OCI-LY1 (cell line): ENCODE results near the gene DENND1B.

Experiments
- H2AFZ ChIP-seq: fragments of 200-600 bp; sonication (generic), shearing (Covaris generic); 2 replicates; pipeline ENCODE4 v1.6.0; 2014; ENCODE audit warnings: antibody characterized with exemption, mild to moderate bottlenecking, low read length
- H3F3A ChIP-seq: fragments of 200-600 bp; sonication (generic), shearing (Covaris generic); 2 replicates; pipeline ENCODE4 v1.6.0; 2014; ENCODE audit warnings: mild to moderate bottlenecking, antibody characterized with exemption, low read length, moderate library complexity; ENCODE audit not compliant: insufficient read depth
- H3K27ac ChIP-seq: fragments of 200-600 bp; sonication (generic); 2 replicates; pipeline ENCODE4 v1.5.1; 2014; ENCODE audit warnings: low read length, mixed run types, mild to moderate bottlenecking, low read depth; ENCODE audit not compliant: poor library complexity, severe bottlenecking
- H3K27me3 ChIP-seq: fragments of 200-600 bp; sonication (generic); 2 replicates; pipeline ENCODE4 v1.6.0; 2014; ENCODE audit warnings: antibody characterized with exemption, mild to moderate bottlenecking, low read length, moderate library complexity; ENCODE audit not compliant: insufficient read depth
- H3K36me3 ChIP-seq: fragments of 200-600 bp; sonication (generic); 2 replicates; pipeline ENCODE4 v1.6.1; 2014; ENCODE audit warnings: mild to moderate bottlenecking, antibody characterized with exemption, low read length, moderate library complexity, mixed read lengths; ENCODE audit not compliant: insufficient read depth
- H3K4me1 ChIP-seq: fragments of 200-600 bp; sonication (generic); 2 replicates; pipeline ENCODE4 v1.5.1; 2014; ENCODE audit warnings: mild to moderate bottlenecking, low read length, moderate library complexity; ENCODE audit not compliant: insufficient read depth, severe bottlenecking
- H3K4me2 ChIP-seq: fragments of 200-600 bp; sonication (generic), shearing (Covaris generic); 2 replicates; pipeline ENCODE4 v1.6.1; 2014; ENCODE audit warnings: low read length
- H3K4me3 ChIP-seq: fragments of 200-600 bp; sonication (generic); 2 replicates; pipeline ENCODE4 v1.5.1; 2014; ENCODE audit warnings: low read length, low read depth, mild to moderate bottlenecking, mixed read lengths; ENCODE audit not compliant: poor library complexity, severe bottlenecking
- H3K79me2 ChIP-seq: fragments of 200-600 bp; shearing (Covaris generic); 2 replicates; pipeline ENCODE4 v1.6.1; 2016; ENCODE audit warnings: mixed run types, low read length, mixed read lengths; ENCODE audit not compliant: insufficient read depth
- H3K9ac ChIP-seq: fragments of 200-600 bp; sonication (generic), shearing (Covaris generic); 2 replicates; pipeline ENCODE4 v1.6.1; 2014; ENCODE audit warnings: mild to moderate bottlenecking, low read length, mixed read lengths
- H3K9me2 ChIP-seq: fragments of 200-600 bp; sonication (generic), shearing (Covaris generic); 2 replicates; pipeline ENCODE4 v1.6.1; 2014; ENCODE audit warnings: low read depth, mild to moderate bottlenecking, low read length, mixed read lengths
- H3K9me3 ChIP-seq: fragments of 200-600 bp; shearing (Covaris generic); 2 replicates; pipeline ENCODE4 v1.6.1; 2014; ENCODE audit warnings: low read length, mixed read lengths
- H4K20me1 ChIP-seq: fragments of 200-600 bp; sonication (generic), shearing (Covaris generic); 2 replicates; pipeline ENCODE4 v1.6.0; 2016; ENCODE audit warnings: mild to moderate bottlenecking, low read length; ENCODE audit not compliant: insufficient read depth
- CTCF ChIP-seq: fragments of 200-600 bp; sonication (generic), shearing (Covaris generic); IDR thresholded peaks from 2 replicates; pipeline ENCODE4 v1.5.1; 2017; ENCODE audit warnings: mild to moderate bottlenecking, antibody characterized with exemption, low read length, moderate library complexity, mixed read lengths
- EZH2 ChIP-seq: fragments of 200-600 bp; sonication (generic), shearing (Covaris generic); IDR thresholded peaks from 2 replicates; pipeline ENCODE4 v1.8.0; 2017; ENCODE audit warnings: borderline replicate concordance, mixed run types, mild to moderate bottlenecking, antibody characterized with exemption, low read length, moderate library complexity, mixed read lengths

The DENND1B gene

GRCh38 chr1:197673292-197673691 lies 102.0 kb downstream of the DENND1B start:
- no peak overlapping the region for H3K4me2 ChIP-seq
- H3K9me2 ChIP-seq: no peaks in the 10 kb centered on the region
- H3K27me3 ChIP-seq: no peaks in the 10 kb centered on the region
- peaks cover 37% of the 10 kb centered on the region for H3K4me1 ChIP-seq
- no peaks in the 10 kb centered on the region; the same call in 1 of the 2 replicates for H3F3A ChIP-seq
- H3K9ac ChIP-seq: no peak overlapping the region
- H3K9me3 ChIP-seq: no peaks in the 10 kb centered on the region
- TF ChIP-seq CTCF (no peak), EZH2 (no peak)
- no peak overlapping the region for H2AFZ ChIP-seq
- no peaks in the 10 kb centered on the region for H3K36me3 ChIP-seq
- H3K27ac ChIP-seq: no peak overlapping the region
- H3K79me2 ChIP-seq: no peaks in the 10 kb centered on the region
- H3K4me3 ChIP-seq: no peak overlapping the region
- no peaks in the 10 kb centered on the region for H4K20me1 ChIP-seq

DNA sequence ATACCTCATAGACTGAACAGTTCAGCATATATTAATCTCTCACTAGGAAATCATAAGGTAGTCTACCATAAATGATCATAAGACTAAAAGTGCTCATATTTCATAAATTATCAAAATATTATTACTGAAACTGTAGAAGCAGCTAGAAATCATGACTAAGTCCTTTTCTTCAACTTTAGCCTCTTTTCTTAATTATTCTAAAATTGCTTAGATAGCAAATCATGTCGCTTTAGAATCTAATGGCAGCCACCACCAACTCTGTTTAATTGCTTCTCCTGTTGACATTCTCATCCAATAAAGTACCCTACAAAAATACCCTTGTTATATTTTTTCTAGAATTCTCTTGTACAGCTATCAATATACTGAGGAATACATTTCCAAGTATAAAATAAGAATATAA lies 102.9 kb downstream of the DENND1B start:
- H3K4me2 ChIP-seq: no peak overlapping the region
- H3K27ac ChIP-seq: no peak overlapping the region
- H3K36me3 ChIP-seq: no peaks in the 10 kb centered on the region
- peaks cover 32% of the 10 kb centered on the region for H3K4me1 ChIP-seq
- no peak overlapping the region for H2AFZ ChIP-seq
- H3K9me2 ChIP-seq: no peaks in the 10 kb centered on the region
- no peak overlapping the region for H3K4me3 ChIP-seq
- H3K79me2 ChIP-seq: no peaks in the 10 kb centered on the region
- no peaks in the 10 kb centered on the region for H3K27me3 ChIP-seq
- no peaks in the 10 kb centered on the region; the same call in 1 of the 2 replicates for H3F3A ChIP-seq
- no peaks in the 10 kb centered on the region for H4K20me1 ChIP-seq
- no peak for TF ChIP-seq CTCF
- TF ChIP-seq EZH2: no peak
- no peak overlapping the region for H3K9ac ChIP-seq
- no peaks in the 10 kb centered on the region for H3K9me3 ChIP-seq

GRCh38 chr1:197671920-197672319 lies 103.4 kb downstream of the DENND1B start:
- Histone ChIP-seq H3K4me2 (no peak overlapping the region), H3K4me3 (no peak overlapping the region), H3K4me1 (peaks cover 32% of the 10 kb centered on the region), H3F3A (no peaks in the 10 kb centered on the region; the same call in 1 of the 2 replicates), H3K9ac (no peak overlapping the region), H3K9me2 (no peaks in the 10 kb centered on the region), H3K36me3 (no peaks in the 10 kb centered on the region), H2AFZ (no peak overlapping the region), H3K27me3 (no peaks in the 10 kb centered on the region), H4K20me1 (no peaks in the 10 kb centered on the region), H3K9me3 (no peaks in the 10 kb centered on the region), H3K27ac (no peak overlapping the region), H3K79me2 (no peaks in the 10 kb centered on the region)
- no peak for TF ChIP-seq EZH2
- no peak for TF ChIP-seq CTCF
